Measurements from ENCODE around the gene UPK1A. TPM values are rescaled to one million over a fixed set of nuclear protein-coding genes. Genes with fewer than 3 reads are reported as not detected.

The UPK1A gene
- total RNA-seq, 1 experiment from 2014 or later: 1.6 TPM

GRCh38 chr19:35623327-35624010 lies 42.8 kb upstream of the UPK1A start (continued):
- TF ChIP-seq E2F4 (CRISPR knock-in tag; IDR thresholded peaks at IDR 0.05; ENCODE audit: borderline replicate concordance, low read depth) (no peak), ZNF232 (CRISPR knock-in tag; IDR thresholded peaks at IDR 0.05) (no peak)

GRCh38 chr19:35628264-35628564 lies 38.1 kb upstream of the UPK1A start:
- Mint-ChIP-seq H3K4me3 (peak overlapping the region; percentile 95), H3K27ac (peak overlapping the region; percentile 95), H3K9me3 (no peaks in the 10 kb centered on the region), H3K36me3 (peaks cover 24% of the 10 kb centered on the region), H3K4me1 (peaks cover 7% of the 10 kb centered on the region), H3K27me3 (ENCODE audit: low read depth) (no peaks in the 10 kb centered on the region)
- ATAC-seq: no peak
- DNase-seq (ENCODE audit: low spot score): no peak
- CTCF ChIA-PET: interaction anchor here (0.7 kb wide), 1 partner anchor 8 kb away, joined by 3 read pairs; no protein-coding TSS in a partner anchor
- TF ChIP-seq PRDM15 (CRISPR knock-in tag; IDR thresholded peaks at IDR 0.05) (no peak), E2F5 (CRISPR knock-in tag; IDR thresholded peaks at IDR 0.05) (no peak)
- POLR2A ChIA-PET: no interaction called here

GRCh38 chr19:35628565-35629331 lies 37.6 kb upstream of the UPK1A start, which contains the start of gene RBM42:
RBM42 (plus strand) TSS chr19:35629036; CDS start chr19:35629154, 118 bp downstream.
- Mint-ChIP-seq H3K4me3 (peak within 1 kb of the TSS; percentile 95), H3K36me3 (peaks cover 28% of the 10 kb centered on the region), H3K9me3 (no peaks in the 10 kb centered on the region), H3K4me1 (peaks cover 7% of the 10 kb centered on the region), H3K27ac (peak within 1 kb of the TSS; percentile 95), H3K27me3 (ENCODE audit: low read depth) (no peaks in the 10 kb centered on the region)
- DNase-seq (ENCODE audit: low spot score) (peak; percentile 98), ATAC-seq (peak; percentile 100)
- ChIA-PET POLR2A (no interaction called here), CTCF (interaction anchor here (0.7 kb wide), 1 partner anchor 9 kb away, joined by 3 read pairs; no protein-coding TSS in a partner anchor)
- no peak for TF ChIP-seq MXD4 (CRISPR knock-in tag; IDR thresholded peaks at IDR 0.05; ENCODE audit: borderline replicate concordance)
- TF ChIP-seq FOXP4 (CRISPR knock-in tag; IDR thresholded peaks at IDR 0.05): 0 out of 2 replicates have a peak, but pooled peaks have one; percentile 24
- TF ChIP-seq HMGA2 (CRISPR knock-in tag; IDR thresholded peaks at IDR 0.05): peak; percentile 82
- TF ChIP-seq ATF1 (CRISPR knock-in tag; IDR thresholded peaks at IDR 0.05): peak; percentile 98; the same call in 1 of the 2 replicates
- TF ChIP-seq ETV6 (CRISPR knock-in tag; IDR thresholded peaks at IDR 0.05): peak; percentile 57; the same call in 1 of the 2 replicates
- peak; percentile 100 for TF ChIP-seq SP1 (CRISPR knock-in tag; conservative IDR thresholded peaks at IDR 0.05)
- no peak for TF ChIP-seq NR3C1 (CRISPR knock-in tag; conservative IDR thresholded peaks at IDR 0.05; ENCODE audit: low read depth)
- TF ChIP-seq ZBTB21 (CRISPR knock-in tag; IDR thresholded peaks at IDR 0.05; ENCODE audit: borderline replicate concordance): peak; percentile 94
- peak; percentile 37; the same call in 1 of the 2 replicates for TF ChIP-seq ARID4B (CRISPR knock-in tag; IDR thresholded peaks at IDR 0.05; ENCODE audit: borderline replicate concordance)
- TF ChIP-seq FOXK1 (CRISPR knock-in tag; IDR thresholded peaks at IDR 0.05): peak; percentile 97
- TF ChIP-seq CREB1 (CRISPR knock-in tag; IDR thresholded peaks at IDR 0.05): peak; percentile 97
- no peak for TF ChIP-seq ZNF219 (CRISPR knock-in tag; IDR thresholded peaks at IDR 0.05; ENCODE audit: borderline replicate concordance)
- TF ChIP-seq GABPB1 (CRISPR knock-in tag; IDR thresholded peaks at IDR 0.05): peak; percentile 59; the same call in 1 of the 2 replicates
- 0 out of 2 replicates have a peak, but pooled peaks have one; percentile 25 for TF ChIP-seq MAX (CRISPR knock-in tag; IDR thresholded peaks at IDR 0.05)
- no peak for TF ChIP-seq GTF2I (CRISPR knock-in tag; conservative IDR thresholded peaks at IDR 0.05)
